Ishikawa (cell line): Measurements from ENCODE around the gene LINC01488.

Experiments
- CEBPB ChIP-seq: IDR thresholded peaks from 2 replicates; pipeline ENCODE4 v1.6.1; 2012
- EGR1 ChIP-seq: IDR thresholded peaks from 2 replicates; pipeline ENCODE4 v1.6.1; 2012
- EP300 ChIP-seq: IDR thresholded peaks from 2 replicates; pipeline ENCODE4 v1.6.1; 2012; ENCODE audit warnings: borderline replicate concordance
- FOXM1 ChIP-seq: IDR thresholded peaks from 2 replicates; pipeline ENCODE4 v1.6.1; 2012; ENCODE audit warnings: low read depth, borderline replicate concordance
- NFIC ChIP-seq: IDR thresholded peaks from 2 replicates; pipeline ENCODE4 v1.6.1; 2012
- RAD21 ChIP-seq: IDR thresholded peaks from 2 replicates; pipeline ENCODE4 v1.6.1; 2012; ENCODE audit warnings: low read depth
- TAF1 ChIP-seq: IDR thresholded peaks from 2 replicates; pipeline ENCODE4 v1.6.1; 2012; ENCODE audit warnings: low read depth, mild to moderate bottlenecking
- TCF12 ChIP-seq: IDR thresholded peaks from 2 replicates; pipeline ENCODE4 v1.6.1; 2012; ENCODE audit warnings: low read depth
- YY1 ChIP-seq: IDR thresholded peaks from 2 replicates; pipeline ENCODE4 v1.6.1; 2012; ENCODE audit warnings: low read depth
- ZBTB7A ChIP-seq: IDR thresholded peaks from 2 replicates; pipeline ENCODE4 v1.6.1; 2012; ENCODE audit warnings: low read depth
- TF ChIP-seq, protein P1 (sequence below): IDR thresholded peaks from 2 replicates; pipeline ENCODE4 v1.6.1; 2012
- TF ChIP-seq, protein P2 (sequence below): IDR thresholded peaks from 2 replicates; pipeline ENCODE4 v1.6.1; 2012; ENCODE audit warnings: low read depth, mild to moderate bottlenecking
- TF ChIP-seq, protein P3 (sequence below): IDR thresholded peaks from 2 replicates; pipeline ENCODE4 v1.6.1; 2012

DNA sequence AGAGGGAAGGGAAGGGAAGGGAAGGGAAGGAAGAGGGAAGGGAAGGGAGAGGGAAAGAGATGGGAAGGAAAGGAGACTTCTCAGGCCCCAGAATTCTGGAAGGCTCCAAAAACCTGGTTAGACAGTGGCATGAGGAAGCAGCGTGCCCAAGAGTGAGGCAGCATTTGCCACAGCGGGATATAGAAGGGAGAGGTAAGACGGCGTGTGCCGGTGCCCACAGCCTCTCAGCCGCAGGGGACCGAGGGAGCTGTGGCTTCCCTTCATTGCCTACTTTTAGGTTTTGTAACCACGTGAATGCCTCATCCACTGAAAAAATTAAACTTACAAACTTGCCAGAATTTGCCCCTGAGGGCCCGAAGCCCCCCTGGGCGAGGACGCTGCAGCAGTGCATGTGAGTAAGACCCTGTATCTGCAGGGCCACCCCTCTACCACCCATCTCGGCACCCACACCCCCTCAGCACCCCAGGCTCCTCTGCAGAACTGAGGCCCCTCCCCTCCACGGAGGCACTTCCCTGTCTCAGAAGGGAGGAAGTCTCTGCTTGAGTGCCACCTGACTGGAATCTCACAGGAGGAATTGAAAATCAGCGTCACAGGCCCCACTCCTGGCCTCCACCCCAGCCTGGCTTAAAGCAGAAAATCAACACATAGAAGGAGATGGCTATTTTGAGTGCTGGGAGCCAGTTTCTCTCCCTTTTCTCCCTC, 58.1 kb downstream of the LINC01488 start:
- TF ChIP-seq, protein P1, sequence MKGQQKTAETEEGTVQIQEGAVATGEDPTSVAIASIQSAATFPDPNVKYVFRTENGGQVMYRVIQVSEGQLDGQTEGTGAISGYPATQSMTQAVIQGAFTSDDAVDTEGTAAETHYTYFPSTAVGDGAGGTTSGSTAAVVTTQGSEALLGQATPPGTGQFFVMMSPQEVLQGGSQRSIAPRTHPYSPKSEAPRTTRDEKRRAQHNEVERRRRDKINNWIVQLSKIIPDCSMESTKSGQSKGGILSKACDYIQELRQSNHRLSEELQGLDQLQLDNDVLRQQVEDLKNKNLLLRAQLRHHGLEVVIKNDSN, result no peak
- no peak for TF ChIP-seq EP300
- no peak for TF ChIP-seq CEBPB
- TF ChIP-seq, protein P2, sequence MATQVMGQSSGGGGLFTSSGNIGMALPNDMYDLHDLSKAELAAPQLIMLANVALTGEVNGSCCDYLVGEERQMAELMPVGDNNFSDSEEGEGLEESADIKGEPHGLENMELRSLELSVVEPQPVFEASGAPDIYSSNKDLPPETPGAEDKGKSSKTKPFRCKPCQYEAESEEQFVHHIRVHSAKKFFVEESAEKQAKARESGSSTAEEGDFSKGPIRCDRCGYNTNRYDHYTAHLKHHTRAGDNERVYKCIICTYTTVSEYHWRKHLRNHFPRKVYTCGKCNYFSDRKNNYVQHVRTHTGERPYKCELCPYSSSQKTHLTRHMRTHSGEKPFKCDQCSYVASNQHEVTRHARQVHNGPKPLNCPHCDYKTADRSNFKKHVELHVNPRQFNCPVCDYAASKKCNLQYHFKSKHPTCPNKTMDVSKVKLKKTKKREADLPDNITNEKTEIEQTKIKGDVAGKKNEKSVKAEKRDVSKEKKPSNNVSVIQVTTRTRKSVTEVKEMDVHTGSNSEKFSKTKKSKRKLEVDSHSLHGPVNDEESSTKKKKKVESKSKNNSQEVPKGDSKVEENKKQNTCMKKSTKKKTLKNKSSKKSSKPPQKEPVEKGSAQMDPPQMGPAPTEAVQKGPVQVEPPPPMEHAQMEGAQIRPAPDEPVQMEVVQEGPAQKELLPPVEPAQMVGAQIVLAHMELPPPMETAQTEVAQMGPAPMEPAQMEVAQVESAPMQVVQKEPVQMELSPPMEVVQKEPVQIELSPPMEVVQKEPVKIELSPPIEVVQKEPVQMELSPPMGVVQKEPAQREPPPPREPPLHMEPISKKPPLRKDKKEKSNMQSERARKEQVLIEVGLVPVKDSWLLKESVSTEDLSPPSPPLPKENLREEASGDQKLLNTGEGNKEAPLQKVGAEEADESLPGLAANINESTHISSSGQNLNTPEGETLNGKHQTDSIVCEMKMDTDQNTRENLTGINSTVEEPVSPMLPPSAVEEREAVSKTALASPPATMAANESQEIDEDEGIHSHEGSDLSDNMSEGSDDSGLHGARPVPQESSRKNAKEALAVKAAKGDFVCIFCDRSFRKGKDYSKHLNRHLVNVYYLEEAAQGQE, result no peak
- no peak for TF ChIP-seq RAD21
- no peak for TF ChIP-seq EGR1
- TF ChIP-seq, protein P3, sequence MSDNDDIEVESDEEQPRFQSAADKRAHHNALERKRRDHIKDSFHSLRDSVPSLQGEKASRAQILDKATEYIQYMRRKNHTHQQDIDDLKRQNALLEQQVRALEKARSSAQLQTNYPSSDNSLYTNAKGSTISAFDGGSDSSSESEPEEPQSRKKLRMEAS, result no peak
- no peak for TF ChIP-seq TCF12
- TF ChIP-seq TAF1, result no peak
- TF ChIP-seq FOXM1, result no peak
- TF ChIP-seq YY1, result no peak
- no peak for TF ChIP-seq ZBTB7A
- no peak for TF ChIP-seq NFIC
